ENCODE data around the gene WDR88. TPM values are rescaled to one million over a fixed set of nuclear protein-coding genes. Genes with fewer than 3 reads are reported as not detected.
A peak's percentile ranks its signal among the peaks of the same experiment; 100 is the strongest.

Gene WDR88
- total and polyA plus RNA-seq, 2 of the 13 experiments (the other 11 are each of a cell fraction or from before 2014, with no cell fraction given), result not detected

GRCh38 chr19:33197591-33198000, 65.7 kb downstream of the WDR88 start (continued):
- TF ChIP-seq DNMT1 (CRISPR knock-in tag; IDR thresholded peaks at IDR 0.05) (no peak), GPN1 (CRISPR knock-in tag; IDR thresholded peaks at IDR 0.05; ENCODE audit: borderline replicate concordance) (no peak), ZNF263 (CRISPR knock-in tag; IDR thresholded peaks at IDR 0.05) (peak; percentile 65), GFI1 (CRISPR knock-in tag; IDR thresholded peaks at IDR 0.05; ENCODE audit: borderline replicate concordance) (no peak)

- BruUV-seq (replicated peaks), result no TSS peak
- peak overlapping the region; percentile 52 for H3K27ac ChIP-seq (ENCODE audit: extremely low read length, insufficient read depth, low read length)
- 100% methylated on average over 1 of the region's 7 CpGs for WGBS (ENCODE audit: low lambda C conversion rate)
- TF ChIP-seq AGO2 (optimal IDR thresholded peaks at IDR 0.05; ENCODE audit: low read depth, low read length) (peak; percentile 9), UBTF (CRISPR knock-in tag; IDR thresholded peaks at IDR 0.05) (0 out of 2 replicates have a peak, but pooled peaks have one; percentile 5), ZNF691 (CRISPR knock-in tag; IDR thresholded peaks at IDR 0.05; ENCODE audit: borderline replicate concordance, low read depth) (no peak), EP300 (IDR thresholded peaks at IDR 0.05; ENCODE audit: low read depth in 2 of 2, low read length in 2 of 2) (no peak), EP300 (CRISPR knock-in tag; IDR thresholded peaks at IDR 0.05; ENCODE audit: borderline replicate concordance) (no peak)
- peaks cover 15% of the 10 kb centered on the region for H3K79me2 ChIP-seq (ENCODE audit: insufficient read depth, low read length)
- H3K36me3 ChIP-seq (replicated peaks in 1 of 2; ENCODE audit: control insufficient read depth in 1 of 2, insufficient read depth in 2 of 2, low read length in 2 of 2), result peaks cover 10 to 38% of the 10 kb centered on the region in 2 experiments
- no peaks in the 10 kb centered on the region for H3K9me3 ChIP-seq (ENCODE audit: low read length)
- in situ Hi-C loops (cut with HindIII; ENCODE audit: extremely low pct_ligation_motif_present, low pct_unique_long_range_greater_than_20kb), result no loop called here
- intact Hi-C loops (cut with micrococcal nuclease; ENCODE audit: unreplicated experiment), result no loop called here
- H3K27me3 ChIP-seq (ENCODE audit: control insufficient read depth in 1 of 2, insufficient read depth in 2 of 2, low read length in 2 of 2), result no peaks in the 10 kb centered on the region
- ATAC-seq (no peak), FAIRE-seq (no peak), DNase-seq (ENCODE audit: low spot score) (no peak)
- no peaks in the 10 kb centered on the region for H4K20me1 ChIP-seq (ENCODE audit: insufficient read depth, low read length)
- no peak overlapping the region for H2AFZ ChIP-seq (ENCODE audit: low read length)
- H3K4me3 ChIP-seq (replicated peaks in 1 of 3; ENCODE audit: insufficient read depth in 1 of 3, low read depth in 2 of 3, low read length in 3 of 3), result no peak overlapping the region
- peak overlapping the region; percentile 61 for H3K4me2 ChIP-seq (ENCODE audit: low read depth, low read length)
- no peak overlapping the region for H3K9ac ChIP-seq (ENCODE audit: insufficient read depth, low read depth, low read length)
- ChIA-PET POLR2A (interaction anchor here (1.3 to 2.4 kb wide), 2 partner anchors 22 to 105 kb away, joined by 3 to 9 read pairs; partner anchors contain the start of gene CEBPA), CTCF (ENCODE audit: low intra/inter-chr PET ratio, low total read pairs) (no interaction called here)
- peaks cover 51% of the 10 kb centered on the region for H3K4me1 ChIP-seq (ENCODE audit: insufficient read depth, low read length)
Observed at GRCh38 chr19:33198169-33198568, 66.3 kb downstream of the WDR88 start.
